Gastrocnemius medialis (tissue), 4 donors: ENCODE data around the gene BAG5.

ENCODE experiments used
- POLR2A ChIP-seq, 2 donors: fragments of 450-650 bp; IDR thresholded peaks; one replicate each; pipeline ENCODE4 v1.6.1; 2017; ENCODE audit warnings: antibody characterized with exemption in 2 of 2, mild to moderate bottlenecking in 2 of 2, moderate library complexity in 2 of 2
- TF ChIP-seq, protein P1 (sequence below), 5 experiments: fragments of 450-650 bp in 3 of 5; fragments of 200-600 bp in 2 of 5; sonication (generic) in 2 of 5; IDR thresholded peaks in 4 of 5; conservative IDR thresholded peaks in 1 of 5; 1 replicate in 4 of 5; 2 replicates in 1 of 5; pipeline ENCODE4 v1.5.1; 2016 to 2019; ENCODE audit warnings: antibody characterized with exemption in 5 of 5, mild to moderate bottlenecking in 3 of 5, moderate library complexity in 3 of 5

DNA sequence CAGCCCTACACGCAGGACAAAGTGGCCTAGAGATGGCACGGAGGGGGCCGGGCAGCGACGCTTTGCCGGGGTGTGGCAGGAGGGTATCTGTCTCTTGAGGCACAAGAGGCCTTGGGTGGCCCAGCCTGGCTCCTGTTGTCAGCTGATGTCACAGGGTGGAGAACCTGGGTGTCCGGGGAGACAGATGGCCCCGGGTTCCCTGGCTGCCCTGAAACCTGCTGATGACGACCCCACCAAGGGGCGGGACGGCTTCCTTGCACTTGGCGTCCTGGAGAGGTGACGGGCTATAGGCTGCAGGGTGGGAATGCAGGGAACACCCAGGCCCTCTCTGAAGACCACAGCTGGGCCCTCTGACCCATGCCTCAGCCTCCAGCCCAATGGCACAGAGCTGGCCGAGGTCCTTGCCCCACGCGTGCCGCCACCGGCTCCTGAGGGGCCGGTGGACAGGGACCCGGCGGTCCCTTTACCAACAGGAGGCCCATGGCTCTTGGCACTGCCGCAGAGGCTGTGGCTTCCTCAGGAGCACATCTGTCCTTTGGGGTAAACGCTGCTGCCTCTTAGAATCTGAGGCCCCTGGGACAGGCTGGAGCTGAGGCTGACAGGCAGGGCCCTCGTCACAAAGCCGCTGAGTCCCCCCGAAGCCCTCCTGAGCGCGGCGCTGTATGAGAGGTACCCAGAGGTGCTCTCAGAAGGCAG, 17.1 kb downstream of the BAG5 start:
- TF ChIP-seq, protein P1, sequence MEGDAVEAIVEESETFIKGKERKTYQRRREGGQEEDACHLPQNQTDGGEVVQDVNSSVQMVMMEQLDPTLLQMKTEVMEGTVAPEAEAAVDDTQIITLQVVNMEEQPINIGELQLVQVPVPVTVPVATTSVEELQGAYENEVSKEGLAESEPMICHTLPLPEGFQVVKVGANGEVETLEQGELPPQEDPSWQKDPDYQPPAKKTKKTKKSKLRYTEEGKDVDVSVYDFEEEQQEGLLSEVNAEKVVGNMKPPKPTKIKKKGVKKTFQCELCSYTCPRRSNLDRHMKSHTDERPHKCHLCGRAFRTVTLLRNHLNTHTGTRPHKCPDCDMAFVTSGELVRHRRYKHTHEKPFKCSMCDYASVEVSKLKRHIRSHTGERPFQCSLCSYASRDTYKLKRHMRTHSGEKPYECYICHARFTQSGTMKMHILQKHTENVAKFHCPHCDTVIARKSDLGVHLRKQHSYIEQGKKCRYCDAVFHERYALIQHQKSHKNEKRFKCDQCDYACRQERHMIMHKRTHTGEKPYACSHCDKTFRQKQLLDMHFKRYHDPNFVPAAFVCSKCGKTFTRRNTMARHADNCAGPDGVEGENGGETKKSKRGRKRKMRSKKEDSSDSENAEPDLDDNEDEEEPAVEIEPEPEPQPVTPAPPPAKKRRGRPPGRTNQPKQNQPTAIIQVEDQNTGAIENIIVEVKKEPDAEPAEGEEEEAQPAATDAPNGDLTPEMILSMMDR (IDR thresholded peaks at IDR 0.05 in 4 of 5, conservative IDR thresholded peaks at IDR 0.05 in 1 of 5) = no peak
- TF ChIP-seq POLR2A (IDR thresholded peaks at IDR 0.05) = no peak
